SK-N-SH treated with all-trans-retinoic acid at 6 μM for 48 hours (cell line): ENCODE results near the gene NDRG4.

Source experiments
- ARNTL ChIP-seq: fragments of 450-650 bp; formaldehyde crosslinking; IDR thresholded peaks from 2 replicates; pipeline ENCODE4 v1.5.0; 2020; ENCODE audit warnings: low read depth, mild to moderate bottlenecking, moderate library complexity, borderline replicate concordance
- CSDC2 ChIP-seq: fragments of 250-450 bp; sonication (Bioruptor Pico); IDR thresholded peaks from 2 replicates; pipeline ENCODE4 v1.5.0; 2020; ENCODE audit warnings: mild to moderate bottlenecking, moderate library complexity
- GLIS3 ChIP-seq: fragments of 250-450 bp; sonication (Bioruptor Pico); IDR thresholded peaks from 2 replicates; pipeline ENCODE4 v1.5.0; 2020; ENCODE audit warnings: mild to moderate bottlenecking, moderate library complexity
- ISL1 ChIP-seq: fragments of 250-450 bp; sonication (Bioruptor Pico); IDR thresholded peaks from 2 replicates; pipeline ENCODE4 v2.1.2; 2022; ENCODE audit warnings: mild to moderate bottlenecking, moderate library complexity
- OSR1 ChIP-seq: fragments of 250-450 bp; sonication (Bioruptor Pico); IDR thresholded peaks from 2 replicates; pipeline ENCODE4 v1.8.0; 2022; ENCODE audit warnings: moderate library complexity, mild to moderate bottlenecking, inconsistent platforms
- PPARA ChIP-seq: fragments of 250-450 bp; sonication (Bioruptor Pico); IDR thresholded peaks from 2 replicates; pipeline ENCODE4 v1.5.0; 2020; ENCODE audit warnings: mild to moderate bottlenecking, borderline replicate concordance
- RARB ChIP-seq: fragments of 250-450 bp; sonication (Bioruptor Pico); IDR thresholded peaks from 2 replicates; pipeline ENCODE4 v1.8.0; 2021; ENCODE audit warnings: mild to moderate bottlenecking, moderate library complexity
- TCF4 ChIP-seq: fragments of 250-450 bp; sonication (Bioruptor Pico); IDR thresholded peaks from 2 replicates; pipeline ENCODE4 v1.8.0; 2021; ENCODE audit warnings: mild to moderate bottlenecking, moderate library complexity, borderline replicate concordance
- TOX ChIP-seq: fragments of 250-450 bp; sonication (Bioruptor Pico); IDR thresholded peaks from 2 replicates; pipeline ENCODE4 v1.8.0; 2021; ENCODE audit warnings: mild to moderate bottlenecking, moderate library complexity, borderline replicate concordance
- ZC3H10 ChIP-seq: fragments of 250-450 bp; sonication (Bioruptor Pico); IDR thresholded peaks from 2 replicates; pipeline ENCODE4 v1.5.1; 2021; ENCODE audit warnings: mild to moderate bottlenecking, moderate library complexity
- ZNF70 ChIP-seq: fragments of 450-650 bp; formaldehyde crosslinking; IDR thresholded peaks from 2 replicates; pipeline ENCODE4 v1.5.0; 2020; ENCODE audit warnings: mild to moderate bottlenecking, moderate library complexity

DNA sequence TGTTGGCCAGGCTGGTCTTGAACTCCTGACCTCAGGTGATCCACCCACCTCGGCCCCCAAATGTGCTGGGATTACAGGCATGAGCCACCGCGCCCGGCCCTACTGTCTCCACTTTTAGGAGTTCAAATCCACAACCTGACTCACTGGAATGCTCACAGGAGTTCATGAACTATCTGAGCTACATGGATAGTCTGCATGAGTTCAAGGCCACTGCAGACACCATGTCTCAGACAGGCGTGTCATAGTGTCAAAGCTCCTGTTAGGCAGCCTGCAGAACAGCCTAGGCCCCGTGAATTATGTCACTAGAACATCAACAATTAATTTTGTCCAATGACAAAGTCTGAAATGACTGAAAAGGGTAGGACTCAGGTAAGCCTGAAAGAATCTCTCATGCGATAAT is 38.3 kb upstream of the NDRG4 start:
- no peak for TF ChIP-seq CSDC2
- no peak for TF ChIP-seq PPARA (CRISPR knock-in tag)
- no peak for TF ChIP-seq OSR1 (CRISPR knock-in tag)
- no peak for TF ChIP-seq ZNF70 (CRISPR knock-in tag)
- TF ChIP-seq TOX (CRISPR knock-in tag): no peak
- no peak for TF ChIP-seq ARNTL
- TF ChIP-seq ZC3H10 (CRISPR knock-in tag): no peak
- no peak for TF ChIP-seq ISL1
- no peak for TF ChIP-seq TCF4 (CRISPR knock-in tag)
- TF ChIP-seq GLIS3 (CRISPR knock-in tag): no peak
- TF ChIP-seq RARB (CRISPR knock-in tag): no peak
